Measurements from ENCODE around the gene DGCR6L. TPM values are rescaled to one million over a fixed set of nuclear protein-coding genes. Genes with fewer than 3 reads are reported as not detected.

The DGCR6L gene
- total RNA-seq, 1 donor from 2014 or later: 12.4 TPM

DNA sequence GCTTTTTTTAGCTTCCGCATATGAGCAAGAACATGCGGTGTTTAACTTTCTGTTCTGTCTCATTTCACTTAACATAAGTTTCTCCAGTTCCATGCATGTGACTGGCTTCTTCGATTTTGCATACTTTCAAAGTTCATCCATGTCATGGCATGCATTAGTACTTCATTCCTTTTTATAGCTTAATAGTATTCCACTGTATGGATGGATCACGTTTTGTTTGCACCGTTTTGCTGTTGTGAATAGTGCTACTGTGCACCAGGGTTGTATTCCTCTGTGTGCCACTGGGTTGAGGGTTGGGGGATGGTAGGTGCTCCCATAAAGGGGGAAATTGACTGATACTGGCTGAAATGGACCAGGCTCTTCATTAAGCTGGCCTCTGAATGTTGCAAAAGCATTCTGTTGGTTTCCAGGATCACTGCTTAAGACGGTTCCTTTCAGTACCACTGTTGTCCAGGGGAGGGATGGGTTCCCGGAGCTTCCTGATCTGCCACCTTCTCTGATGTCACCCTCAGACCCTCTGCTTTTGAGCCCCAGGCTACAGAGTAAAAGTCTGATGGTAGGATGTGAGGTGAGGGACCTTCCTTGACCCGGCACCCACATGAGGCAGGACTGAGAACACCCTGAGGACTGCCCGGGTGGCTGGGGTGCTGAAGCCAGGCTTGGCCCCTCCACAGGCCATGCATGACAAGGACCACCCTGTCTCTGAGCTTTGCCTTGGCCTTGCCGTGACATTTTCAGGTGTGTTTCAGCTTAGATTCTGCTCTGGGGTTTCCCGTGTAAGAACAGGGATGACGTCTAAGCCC, 24.4 kb downstream of the DGCR6L start:
- CTCF ChIA-PET: interaction anchor here (1.4 kb wide), 1 partner anchor 138 kb away, joined by 4 read pairs; no protein-coding TSS in a partner anchor
- POLR2A ChIA-PET: no interaction called here
- H3K4me3 Mint-ChIP-seq: no peak overlapping the region

DNA sequence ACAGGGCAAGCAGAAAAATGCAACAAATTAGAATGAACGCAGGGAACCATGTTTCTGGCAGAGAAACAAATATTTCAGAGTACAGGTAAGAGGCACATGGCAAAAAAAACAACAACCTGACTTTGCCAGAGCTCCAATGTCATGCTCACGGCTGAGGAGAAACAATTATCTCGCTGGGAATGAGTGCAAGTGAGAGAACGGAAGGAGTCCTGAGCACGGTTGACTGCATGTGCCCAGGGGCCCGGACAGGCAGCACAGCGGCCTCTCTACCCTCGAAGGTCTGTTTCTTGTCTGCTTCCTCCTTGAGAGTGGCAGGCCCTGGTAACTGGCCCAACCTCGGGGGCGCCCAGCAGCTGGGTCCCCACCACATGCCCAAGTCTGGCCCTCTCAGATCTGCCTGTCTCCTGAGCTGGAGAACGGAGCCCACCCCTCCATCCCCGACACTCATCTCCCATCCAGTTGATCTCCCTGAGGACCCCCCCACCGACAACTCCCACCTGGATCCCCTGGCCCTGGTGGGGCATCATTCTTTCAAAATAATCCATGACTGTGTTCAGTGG, 27.1 kb downstream of the DGCR6L start:
- POLR2A ChIA-PET: no interaction called here
- H3K27me3 Mint-ChIP-seq: no peaks in the 10 kb centered on the region
- no peaks in the 10 kb centered on the region for H3K9me3 Mint-ChIP-seq
- ATAC-seq (ENCODE audit: low read depth) (no peak), DNase-seq (no peak)
- no peak overlapping the region for H3K4me3 Mint-ChIP-seq
- CTCF ChIA-PET: interaction anchor here (1.8 kb wide), 1 partner anchor 136 kb away, joined by 4 read pairs; no protein-coding TSS in a partner anchor
- intact Hi-C loops (cut with micrococcal nuclease): no loop called here
- TF ChIP-seq, protein P1, sequence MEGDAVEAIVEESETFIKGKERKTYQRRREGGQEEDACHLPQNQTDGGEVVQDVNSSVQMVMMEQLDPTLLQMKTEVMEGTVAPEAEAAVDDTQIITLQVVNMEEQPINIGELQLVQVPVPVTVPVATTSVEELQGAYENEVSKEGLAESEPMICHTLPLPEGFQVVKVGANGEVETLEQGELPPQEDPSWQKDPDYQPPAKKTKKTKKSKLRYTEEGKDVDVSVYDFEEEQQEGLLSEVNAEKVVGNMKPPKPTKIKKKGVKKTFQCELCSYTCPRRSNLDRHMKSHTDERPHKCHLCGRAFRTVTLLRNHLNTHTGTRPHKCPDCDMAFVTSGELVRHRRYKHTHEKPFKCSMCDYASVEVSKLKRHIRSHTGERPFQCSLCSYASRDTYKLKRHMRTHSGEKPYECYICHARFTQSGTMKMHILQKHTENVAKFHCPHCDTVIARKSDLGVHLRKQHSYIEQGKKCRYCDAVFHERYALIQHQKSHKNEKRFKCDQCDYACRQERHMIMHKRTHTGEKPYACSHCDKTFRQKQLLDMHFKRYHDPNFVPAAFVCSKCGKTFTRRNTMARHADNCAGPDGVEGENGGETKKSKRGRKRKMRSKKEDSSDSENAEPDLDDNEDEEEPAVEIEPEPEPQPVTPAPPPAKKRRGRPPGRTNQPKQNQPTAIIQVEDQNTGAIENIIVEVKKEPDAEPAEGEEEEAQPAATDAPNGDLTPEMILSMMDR (IDR thresholded peaks at IDR 0.05): no peak
- no peaks in the 10 kb centered on the region for H3K36me3 Mint-ChIP-seq (ENCODE audit: low read depth)
- H3K27ac Mint-ChIP-seq: no peak overlapping the region
- no peaks in the 10 kb centered on the region for H3K4me1 Mint-ChIP-seq

More for the DNA sequence above, 24.4 kb downstream of the DGCR6L start:
- Mint-ChIP-seq H3K4me1 (no peaks in the 10 kb centered on the region), H3K27ac (no peak overlapping the region), H3K36me3 (ENCODE audit: low read depth) (no peaks in the 10 kb centered on the region), H3K27me3 (no peaks in the 10 kb centered on the region), H3K9me3 (no peaks in the 10 kb centered on the region)
- ATAC-seq (ENCODE audit: low read depth): no peak
- TF ChIP-seq, protein P1 (IDR thresholded peaks at IDR 0.05): no peak
- DNase-seq: no peak
- intact Hi-C loops (cut with micrococcal nuclease): no loop called here

DNA sequence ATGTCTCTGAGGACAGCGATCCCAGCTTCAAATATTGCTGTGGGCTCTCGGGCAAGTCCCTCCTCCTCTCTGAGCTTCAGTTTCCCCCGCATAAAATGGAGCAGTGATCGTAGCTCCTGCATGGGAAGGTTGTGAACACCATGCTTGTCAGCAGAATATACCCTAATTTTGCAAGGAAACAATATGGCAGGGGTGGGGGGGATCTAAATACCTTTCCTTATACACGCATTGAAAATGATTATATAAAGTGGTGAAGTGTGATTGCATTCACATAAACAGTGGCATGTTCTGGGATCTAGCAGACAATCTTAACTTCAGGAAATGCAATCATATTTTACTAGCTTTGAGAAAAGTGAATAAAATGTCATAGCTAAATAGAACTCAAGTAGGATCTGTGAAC, 27.8 kb downstream of the DGCR6L start:
- ChIA-PET POLR2A (no interaction called here), CTCF (interaction anchor here (1.8 kb wide), 1 partner anchor 135 kb away, joined by 4 read pairs; no protein-coding TSS in a partner anchor)
- TF ChIP-seq, protein P1 (IDR thresholded peaks at IDR 0.05): no peak
- intact Hi-C loops (cut with micrococcal nuclease): no loop called here
- Mint-ChIP-seq H3K27ac (no peak overlapping the region), H3K4me3 (no peak overlapping the region), H3K36me3 (ENCODE audit: low read depth) (no peaks in the 10 kb centered on the region), H3K27me3 (no peaks in the 10 kb centered on the region), H3K9me3 (no peaks in the 10 kb centered on the region), H3K4me1 (no peaks in the 10 kb centered on the region)
- DNase-seq (no peak), ATAC-seq (ENCODE audit: low read depth) (no peak)

DNA sequence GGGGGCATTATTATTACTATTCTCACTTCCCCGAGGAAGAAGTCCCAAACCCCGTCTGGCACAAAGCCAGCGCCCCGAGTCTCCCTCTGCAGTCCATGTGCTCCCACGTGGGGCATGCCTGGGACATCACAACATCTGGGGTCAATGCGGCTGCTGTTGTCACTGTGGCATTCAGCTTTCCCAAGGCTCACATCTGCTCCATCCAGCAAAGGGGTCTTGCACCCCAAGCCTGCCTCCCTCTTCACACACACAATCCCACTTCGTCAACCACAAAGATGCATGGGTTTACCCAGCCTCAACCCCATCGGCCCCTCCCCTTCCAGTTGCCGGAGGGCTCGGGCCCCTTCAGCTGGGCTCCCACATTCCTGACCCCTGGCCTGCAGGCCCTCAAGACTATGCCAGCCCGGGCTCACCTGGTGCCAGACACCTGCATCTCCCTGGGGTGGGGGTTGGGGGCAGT, 28.2 kb downstream of the DGCR6L start:
- Mint-ChIP-seq H3K27me3 (no peaks in the 10 kb centered on the region), H3K27ac (no peak overlapping the region), H3K9me3 (no peaks in the 10 kb centered on the region), H3K4me1 (peaks cover 5% of the 10 kb centered on the region), H3K4me3 (no peak overlapping the region), H3K36me3 (ENCODE audit: low read depth) (no peaks in the 10 kb centered on the region)
- TF ChIP-seq, protein P1 (IDR thresholded peaks at IDR 0.05): no peak
- DNase-seq: no peak
- POLR2A ChIA-PET: no interaction called here
- CTCF ChIA-PET: interaction anchor here (1.8 kb wide), 1 partner anchor 135 kb away, joined by 4 read pairs; no protein-coding TSS in a partner anchor
- intact Hi-C loops (cut with micrococcal nuclease): no loop called here
- ATAC-seq (ENCODE audit: low read depth): no peak

DNA sequence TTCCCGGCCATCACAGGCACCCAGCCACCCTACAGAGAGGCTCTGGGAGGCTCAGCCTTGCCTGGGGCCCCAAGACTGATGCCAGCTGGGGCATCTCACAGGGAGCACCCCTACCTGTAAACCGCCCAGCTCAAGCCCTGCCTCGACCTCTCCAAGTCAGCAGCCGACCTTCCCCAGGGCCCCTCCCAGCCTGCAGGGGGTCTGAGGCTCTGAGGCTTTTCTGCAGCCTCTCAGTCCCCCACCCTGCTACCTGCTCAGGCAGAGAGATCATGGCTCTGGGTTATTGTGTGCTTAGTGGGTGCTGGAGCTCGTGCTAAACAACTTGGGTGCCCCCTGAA, 28.6 kb downstream of the DGCR6L start:
- ATAC-seq (ENCODE audit: low read depth): no peak
- Mint-ChIP-seq H3K27me3 (no peaks in the 10 kb centered on the region), H3K4me3 (no peak overlapping the region), H3K27ac (no peak overlapping the region), H3K4me1 (peaks cover 9% of the 10 kb centered on the region), H3K36me3 (ENCODE audit: low read depth) (no peaks in the 10 kb centered on the region), H3K9me3 (no peaks in the 10 kb centered on the region)
- TF ChIP-seq, protein P1 (IDR thresholded peaks at IDR 0.05): no peak
- CTCF ChIA-PET: interaction anchor here (1.8 kb wide), 1 partner anchor 134 kb away, joined by 4 read pairs; no protein-coding TSS in a partner anchor
- no peak for DNase-seq
- intact Hi-C loops (cut with micrococcal nuclease): no loop called here
- POLR2A ChIA-PET: no interaction called here
